Measurements from ENCODE around the gene RPTOR.

The RPTOR gene

GRCh38 chr17:80983545-80983944, 438.9 kb downstream of the RPTOR start:
- Histone ChIP-seq H3K4me1 (ENCODE audit: control insufficient read depth, insufficient read depth, low read length) (no peaks in the 10 kb centered on the region), H3K4me3 (ENCODE audit: low read depth, low read length) (no peak overlapping the region), H3K36me3 (ENCODE audit: control insufficient read depth in 2 of 2, insufficient read depth in 1 of 2, low read length in 2 of 2) (no peaks in the 10 kb centered on the region), H3K27ac (ENCODE audit: extremely low read depth, low read depth, low read length) (no peak overlapping the region), H3K9me3 (ENCODE audit: control insufficient read depth, insufficient read depth, low read depth, low read length) (no peaks in the 10 kb centered on the region)
- ChIA-PET CTCF (interaction anchor here (4.0 kb wide), 1 partner anchor 556 kb away, joined by 17 read pairs; no protein-coding TSS in a partner anchor), POLR2A (no interaction called here)
- TF ChIP-seq ZNF184 (tag by site-specific recombination; IDR thresholded peaks at IDR 0.05) (no peak), ZNF558 (tag by site-specific recombination; IDR thresholded peaks at IDR 0.05) (no peak), WT1 (tag by site-specific recombination; IDR thresholded peaks at IDR 0.05) (no peak), PRDM6 (tag by site-specific recombination; IDR thresholded peaks at IDR 0.05) (no peak), ZBTB21 (tag by site-specific recombination; IDR thresholded peaks at IDR 0.05) (no peak), ZNF24 (tag by site-specific recombination; IDR thresholded peaks at IDR 0.05) (no peak), ZSCAN4 (tag by site-specific recombination; IDR thresholded peaks at IDR 0.05) (no peak), ZNF221 (tag by site-specific recombination; IDR thresholded peaks at IDR 0.05; ENCODE audit: borderline replicate concordance) (no peak), ZNF175 (tag by site-specific recombination; IDR thresholded peaks at IDR 0.05) (no peak), ZNF624 (tag by site-specific recombination; IDR thresholded peaks at IDR 0.05) (no peak), ZNF596 (tag by site-specific recombination; IDR thresholded peaks at IDR 0.05) (no peak), ZNF658 (tag by site-specific recombination; IDR thresholded peaks at IDR 0.05) (no peak), ZNF266 (tag by site-specific recombination; IDR thresholded peaks at IDR 0.05; ENCODE audit: low read depth) (no peak), ZNF610 (tag by site-specific recombination; IDR thresholded peaks at IDR 0.05; ENCODE audit: borderline replicate concordance) (no peak)
- TF ChIP-seq, protein P1, sequence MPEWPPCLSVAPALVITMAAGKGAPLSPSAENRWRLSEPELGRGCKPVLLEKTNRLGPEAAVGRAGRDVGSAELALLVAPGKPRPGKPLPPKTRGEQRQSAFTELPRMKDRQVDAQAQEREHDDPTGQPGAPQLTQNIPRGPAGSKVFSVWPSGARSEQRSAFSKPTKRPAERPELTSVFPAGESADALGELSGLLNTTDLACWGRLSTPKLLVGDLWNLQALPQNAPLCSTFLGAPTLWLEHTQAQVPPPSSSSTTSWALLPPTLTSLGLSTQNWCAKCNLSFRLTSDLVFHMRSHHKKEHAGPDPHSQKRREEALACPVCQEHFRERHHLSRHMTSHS (tag by site-specific recombination; IDR thresholded peaks at IDR 0.05) = no peak
- TF ChIP-seq, protein P2, sequence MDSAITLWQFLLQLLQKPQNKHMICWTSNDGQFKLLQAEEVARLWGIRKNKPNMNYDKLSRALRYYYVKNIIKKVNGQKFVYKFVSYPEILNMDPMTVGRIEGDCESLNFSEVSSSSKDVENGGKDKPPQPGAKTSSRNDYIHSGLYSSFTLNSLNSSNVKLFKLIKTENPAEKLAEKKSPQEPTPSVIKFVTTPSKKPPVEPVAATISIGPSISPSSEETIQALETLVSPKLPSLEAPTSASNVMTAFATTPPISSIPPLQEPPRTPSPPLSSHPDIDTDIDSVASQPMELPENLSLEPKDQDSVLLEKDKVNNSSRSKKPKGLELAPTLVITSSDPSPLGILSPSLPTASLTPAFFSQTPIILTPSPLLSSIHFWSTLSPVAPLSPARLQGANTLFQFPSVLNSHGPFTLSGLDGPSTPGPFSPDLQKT (IDR thresholded peaks at IDR 0.05; ENCODE audit: borderline replicate concordance, low read depth, low read length) = no peak
- TF ChIP-seq, protein P3, sequence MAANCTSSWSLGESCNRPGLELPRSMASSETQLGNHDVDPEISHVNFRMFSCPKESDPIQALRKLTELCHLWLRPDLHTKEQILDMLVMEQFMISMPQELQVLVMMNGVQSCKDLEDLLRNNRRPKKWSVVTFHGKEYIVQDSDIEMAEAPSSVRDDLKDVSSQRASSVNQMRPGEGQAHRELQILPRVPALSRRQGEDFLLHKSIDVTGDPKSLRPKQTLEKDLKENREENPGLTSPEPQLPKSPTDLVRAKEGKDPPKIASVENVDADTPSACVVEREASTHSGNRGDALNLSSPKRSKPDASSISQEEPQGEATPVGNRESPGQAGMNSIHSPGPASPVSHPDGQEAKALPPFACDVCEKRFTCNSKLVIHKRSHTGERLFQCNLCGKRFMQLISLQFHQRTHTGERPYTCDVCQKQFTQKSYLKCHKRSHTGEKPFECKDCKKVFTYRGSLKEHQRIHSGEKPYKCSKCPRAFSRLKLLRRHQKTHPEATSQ (tag by site-specific recombination; IDR thresholded peaks at IDR 0.05) = no peak

GRCh38 chr17:80984749-80985148, 440.1 kb downstream of the RPTOR start:
- no peaks in the 10 kb centered on the region for H3K4me1 ChIP-seq (ENCODE audit: control insufficient read depth, insufficient read depth, low read length)
- no peak overlapping the region for H3K27ac ChIP-seq (ENCODE audit: extremely low read depth, low read depth, low read length)
- ChIA-PET POLR2A (interaction anchor here (0.6 kb wide), 1 partner anchor 895 kb away, joined by 3 read pairs; no protein-coding TSS in a partner anchor), CTCF (interaction anchor here (0.6 to 4.0 kb wide), 9 partner anchors 8 to 1596 kb away, joined by 3 to 17 read pairs (median 3); no protein-coding TSS in a partner anchor)
- no peaks in the 10 kb centered on the region for H3K9me3 ChIP-seq (ENCODE audit: control insufficient read depth, insufficient read depth, low read depth, low read length)
- H3K4me3 ChIP-seq (ENCODE audit: low read depth, low read length) = no peak overlapping the region
- no peaks in the 10 kb centered on the region for H3K36me3 ChIP-seq (ENCODE audit: control insufficient read depth in 2 of 2, insufficient read depth in 1 of 2, low read length in 2 of 2)
- TF ChIP-seq ZNF157 (tag by site-specific recombination; IDR thresholded peaks at IDR 0.05) (no peak), ZNF529 (tag by site-specific recombination; IDR thresholded peaks at IDR 0.05; ENCODE audit: insufficient replicate concordance) (no peak), OSR2 (tag by site-specific recombination; IDR thresholded peaks at IDR 0.05) (no peak), ZFHX2 (tag by site-specific recombination; conservative IDR thresholded peaks at IDR 0.05) (no peak), ZNF366 (tag by site-specific recombination; conservative IDR thresholded peaks at IDR 0.05) (no peak), SP2 (tag by site-specific recombination; IDR thresholded peaks at IDR 0.05) (no peak), ZNF114 (tag by site-specific recombination; IDR thresholded peaks at IDR 0.05) (no peak), ZFP37 (tag by site-specific recombination; IDR thresholded peaks at IDR 0.05) (no peak), ZNF513 (tag by site-specific recombination; IDR thresholded peaks at IDR 0.05) (no peak), SETDB1 (IDR thresholded peaks at IDR 0.05; ENCODE audit: insufficient read length, low read length) (no peak), ZNF341 (tag by site-specific recombination; IDR thresholded peaks at IDR 0.05; ENCODE audit: low read depth) (no peak), ZNF23 (tag by site-specific recombination; IDR thresholded peaks at IDR 0.05; ENCODE audit: borderline replicate concordance) (no peak)
